ENCODE results near the gene BUB1.
A peak's percentile ranks its signal among the peaks of the same experiment; 100 is the strongest.
"Not testable (repeated sequence)": the region's sequence is repeated elsewhere in the genome, so short reads cannot be mapped to it uniquely, and the experiment has no call there.

Gene BUB1

DNA sequence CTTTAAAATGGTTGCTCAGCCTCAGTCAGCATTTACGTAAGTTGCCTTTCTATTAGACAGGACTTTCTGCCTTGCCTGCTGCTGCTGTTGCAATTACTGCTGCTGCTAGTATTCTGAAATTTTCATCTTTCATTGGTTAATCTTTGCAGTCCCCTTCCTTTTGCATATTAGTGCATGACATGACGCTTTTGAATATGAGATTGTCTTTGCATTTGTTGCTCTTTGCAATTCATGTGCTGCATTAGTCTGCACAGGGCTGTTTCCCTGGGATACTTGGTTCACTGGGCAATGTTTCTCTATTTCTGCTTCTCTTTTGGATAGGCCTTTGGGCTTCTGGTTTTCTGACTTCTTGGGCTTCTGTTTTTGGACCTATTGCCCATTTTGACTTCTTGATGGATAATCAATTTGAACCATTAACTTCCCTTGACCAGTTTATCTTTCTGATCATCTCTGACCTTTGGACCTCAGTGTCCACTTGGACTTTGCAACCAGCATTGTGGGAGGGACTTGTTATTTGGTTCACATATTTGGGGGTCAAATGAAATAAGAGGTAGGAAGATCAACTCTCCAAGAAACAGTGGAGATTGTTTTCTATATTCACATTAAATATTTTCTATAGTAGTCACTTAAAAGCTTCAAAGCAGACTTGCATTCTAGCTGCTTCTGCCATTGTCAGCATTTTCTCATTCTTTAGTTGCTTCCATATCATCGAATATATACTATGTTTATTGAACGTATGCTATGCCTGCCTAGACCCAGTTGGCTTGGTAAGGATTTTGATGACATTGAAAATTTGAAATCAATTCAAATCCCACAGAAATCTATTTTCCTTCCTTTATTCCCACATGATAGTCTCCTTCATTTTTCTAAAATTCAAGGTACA, 12.5 kb upstream of the BUB1 start:
- no peak for ATAC-seq
- DNase-seq: no peak

DNA sequence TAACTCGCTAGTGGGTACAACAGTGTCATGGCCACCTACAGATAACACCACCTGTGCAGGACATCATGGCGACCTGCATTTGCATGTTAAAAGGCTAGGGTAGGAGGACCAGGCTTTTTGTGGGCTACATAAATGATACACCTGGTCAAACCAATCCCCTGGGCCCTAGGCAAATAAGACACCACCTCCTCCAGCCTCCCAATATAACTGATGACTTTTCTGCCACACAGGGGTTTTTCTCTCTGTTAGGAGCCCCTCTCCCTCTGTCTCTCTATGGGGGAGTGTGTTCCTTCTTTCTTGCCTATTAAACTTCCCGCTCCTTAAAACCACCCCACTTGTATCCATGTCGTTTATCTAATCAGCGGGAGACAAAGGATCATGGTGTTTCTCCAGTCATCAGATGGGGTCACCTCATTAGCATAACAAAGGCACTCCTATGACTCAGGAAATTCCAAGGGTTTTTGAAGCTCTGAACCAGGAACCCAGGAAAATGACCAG, 10.8 kb upstream of the BUB1 start:
- no peak for ATAC-seq
- no peak for DNase-seq

DNA sequence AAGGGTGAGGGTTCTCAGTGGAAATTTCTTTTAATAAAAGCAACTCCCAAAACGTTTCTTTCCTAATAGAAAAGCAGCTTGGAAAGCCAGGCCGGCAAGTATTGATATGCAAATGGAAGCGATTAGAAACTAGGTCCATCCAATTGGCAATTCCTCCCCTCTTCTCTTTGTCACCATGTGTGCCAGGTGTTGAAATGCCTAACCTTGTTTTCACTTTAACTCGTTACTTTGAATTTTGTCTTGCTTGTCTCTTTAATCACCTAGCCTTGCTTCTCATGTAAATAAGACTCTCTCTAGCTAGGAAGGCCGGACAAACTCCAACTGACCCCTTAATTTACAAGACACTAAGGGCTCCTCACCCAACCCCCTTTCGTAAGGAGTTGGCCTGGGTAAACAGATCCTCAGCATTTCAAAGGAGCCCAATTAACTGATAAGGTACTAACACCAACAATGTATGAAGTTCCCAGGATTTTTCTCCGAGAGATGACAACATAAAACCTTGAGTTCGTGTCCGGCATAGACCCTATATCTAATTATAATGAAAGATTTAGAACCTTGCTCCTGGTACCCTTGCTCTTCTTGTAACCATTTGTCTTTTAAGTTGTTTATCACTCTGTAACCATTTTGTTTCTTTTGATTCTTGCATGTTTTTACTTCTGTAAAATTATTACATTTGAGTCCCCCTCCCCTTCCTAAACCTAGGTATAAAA, 10.1 kb upstream of the BUB1 start:
- not testable (repeated sequence) for DNase-seq, ATAC-seq

DNA sequence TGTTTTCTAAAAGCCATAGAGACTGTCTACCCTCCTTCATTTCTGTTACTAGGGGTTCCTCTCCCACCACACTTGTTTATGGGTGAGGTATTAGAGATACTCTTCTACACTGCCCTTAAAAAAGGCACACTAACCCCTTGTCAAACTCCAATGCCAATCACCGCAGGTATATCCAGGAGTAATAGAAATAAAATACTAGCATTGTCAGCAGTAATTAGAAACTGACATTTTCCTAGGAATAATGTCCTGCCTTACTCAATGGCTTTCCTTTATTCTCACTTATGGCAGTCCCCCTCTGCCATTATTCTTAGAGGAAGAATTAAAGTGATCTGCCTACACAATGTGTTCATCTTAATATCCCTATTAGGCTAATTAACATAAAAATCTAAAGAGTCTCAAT, 5.0 kb upstream of the BUB1 start:
- DNase-seq (no peak), ATAC-seq (no peak)

DNA sequence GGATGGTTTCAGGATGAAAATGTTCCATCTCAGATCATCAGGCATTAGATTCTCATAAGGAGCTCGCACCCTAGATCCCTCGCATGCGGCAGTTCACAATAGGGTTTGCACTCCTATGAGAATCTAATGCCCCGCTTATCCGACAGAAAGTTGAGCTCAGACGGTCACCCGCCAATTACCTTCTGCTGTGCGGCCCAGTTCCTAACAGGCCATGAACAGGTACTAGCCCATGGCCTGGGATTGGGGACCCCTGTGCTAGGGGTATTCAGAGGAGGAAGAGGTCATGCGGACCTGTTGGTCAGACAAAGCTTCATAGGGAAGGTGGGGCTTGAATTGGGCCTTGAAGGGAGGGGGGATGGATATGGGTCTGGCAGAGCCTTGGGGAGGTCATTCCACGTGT, 4.4 kb upstream of the BUB1 start:
- no peak for ATAC-seq
- DNase-seq: no peak

DNA sequence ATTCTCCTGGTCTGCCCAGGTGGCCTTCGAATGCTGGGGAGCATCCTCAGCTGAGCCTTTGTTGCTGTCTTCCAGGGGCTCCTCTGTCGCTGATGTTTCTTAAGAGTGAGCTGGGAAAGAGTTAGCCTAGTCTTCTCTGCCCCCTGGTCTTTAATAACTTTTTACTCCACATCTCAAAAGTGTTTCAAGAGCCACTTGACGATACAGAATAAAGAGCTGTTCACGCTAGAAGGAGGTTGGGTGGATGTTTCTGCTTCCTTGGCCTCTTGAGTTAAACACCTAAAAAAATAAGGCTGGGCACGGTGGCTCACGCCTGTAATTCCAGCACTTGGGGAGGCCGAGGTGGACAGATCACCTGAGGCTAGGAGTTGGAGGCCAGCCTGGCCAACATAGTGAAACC, 2.8 kb upstream of the BUB1 start:
- ATAC-seq (no peak), DNase-seq (no peak)

DNA sequence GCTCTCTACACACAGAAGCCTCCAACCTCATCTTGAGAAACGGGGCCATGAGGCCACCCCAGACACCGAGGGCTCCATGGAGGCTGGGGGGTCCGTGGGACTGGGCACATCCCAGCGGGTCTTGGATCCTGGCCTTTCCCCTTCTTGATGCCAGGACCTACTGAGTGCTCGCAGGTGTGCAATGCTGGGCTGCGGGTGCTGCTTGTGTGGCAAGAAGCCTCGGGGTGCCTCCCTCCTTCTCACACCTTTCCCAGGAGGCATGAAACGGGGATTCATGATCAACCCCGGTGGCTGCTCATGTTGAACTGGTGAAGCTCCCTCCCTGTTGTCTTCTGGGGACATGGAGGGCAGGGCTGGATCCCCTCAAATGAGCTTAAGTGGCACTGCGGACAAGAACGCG, 2.0 kb upstream of the BUB1 start:
- DNase-seq: no peak
- no peak for ATAC-seq

DNA sequence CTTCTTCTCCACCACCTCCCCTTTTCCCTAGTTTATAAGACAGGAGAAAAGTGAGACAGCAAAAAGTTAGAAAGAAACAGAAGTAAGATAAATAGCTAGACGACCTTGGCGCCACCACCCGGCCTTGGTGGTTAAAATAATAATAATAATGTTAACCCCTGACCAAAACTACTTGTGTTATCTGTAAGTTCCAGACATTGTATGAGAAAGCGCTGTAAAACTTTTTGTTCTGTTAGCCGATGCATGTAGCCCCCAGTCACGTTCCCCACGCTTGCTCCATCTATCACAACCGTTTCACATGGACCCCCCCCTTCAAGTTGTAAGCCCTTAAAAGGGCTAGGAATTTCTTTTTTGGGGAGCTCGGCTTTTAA, 1.5 kb upstream of the BUB1 start:
- no peak for ATAC-seq
- DNase-seq: no peak

DNA sequence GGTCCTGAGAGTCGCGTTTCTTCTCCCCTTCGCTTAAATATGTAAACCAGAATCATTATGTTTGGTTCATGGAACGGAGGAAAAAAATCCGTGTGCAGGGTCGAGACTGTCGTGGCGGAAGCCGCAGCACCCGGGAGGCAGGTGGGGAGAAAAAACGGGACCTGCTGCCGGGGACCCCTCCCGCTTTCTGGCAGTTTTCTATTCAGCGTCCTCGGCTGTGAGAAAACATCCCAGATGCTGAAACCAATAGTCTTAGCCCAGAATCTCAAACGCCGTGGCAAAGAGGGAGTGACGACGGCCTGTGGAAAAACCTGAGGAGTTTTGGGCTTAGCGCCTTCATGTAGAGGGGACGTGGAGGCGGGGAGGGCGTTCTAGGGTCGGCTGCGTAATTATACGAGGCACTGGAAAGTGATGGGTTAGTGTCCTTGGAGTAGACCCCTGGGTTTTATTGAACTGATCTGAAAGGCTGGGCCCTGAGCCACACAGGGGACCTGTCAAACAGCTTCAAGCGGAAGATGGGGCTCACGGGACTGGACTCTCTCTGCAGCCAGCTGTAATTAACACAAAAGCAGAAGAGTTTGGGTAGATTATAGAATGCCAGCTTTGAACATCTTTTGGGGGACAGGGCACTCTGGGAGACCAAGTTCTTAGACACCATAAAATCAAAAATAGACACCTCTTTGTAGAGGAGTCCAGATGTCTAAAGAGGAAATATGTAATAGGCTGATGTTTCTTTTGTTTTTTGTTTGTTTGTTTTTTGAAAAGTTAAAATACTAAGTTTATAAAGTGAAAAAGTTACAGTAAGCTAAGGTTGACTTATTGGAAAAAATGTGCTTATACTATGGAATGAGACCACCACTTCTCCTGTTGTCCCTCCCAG, 834 bp upstream of the BUB1 start:
- DNase-seq (peak; percentile 34), ATAC-seq (peak; percentile 2)

DNA sequence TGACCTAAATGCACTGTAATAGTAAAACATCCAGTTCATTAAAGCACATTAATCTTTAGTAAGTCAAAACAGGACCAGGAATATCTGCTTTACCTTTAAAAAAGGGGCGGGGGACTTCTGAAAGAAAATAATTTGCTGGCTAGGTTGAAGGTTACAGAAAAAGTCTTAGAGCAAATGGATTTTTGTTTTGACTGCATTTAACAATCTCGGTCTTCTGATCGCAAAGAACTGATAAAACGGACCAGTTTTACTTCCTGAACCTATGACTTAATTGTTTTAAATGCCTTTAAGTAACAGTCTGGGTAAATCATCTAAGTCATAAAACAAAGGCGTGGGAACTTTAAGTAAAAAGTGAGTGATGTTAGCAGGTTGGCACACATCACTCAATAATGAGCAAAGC, 783 bp downstream of the BUB1 start:
- ATAC-seq (no peak), DNase-seq (no peak)

DNA sequence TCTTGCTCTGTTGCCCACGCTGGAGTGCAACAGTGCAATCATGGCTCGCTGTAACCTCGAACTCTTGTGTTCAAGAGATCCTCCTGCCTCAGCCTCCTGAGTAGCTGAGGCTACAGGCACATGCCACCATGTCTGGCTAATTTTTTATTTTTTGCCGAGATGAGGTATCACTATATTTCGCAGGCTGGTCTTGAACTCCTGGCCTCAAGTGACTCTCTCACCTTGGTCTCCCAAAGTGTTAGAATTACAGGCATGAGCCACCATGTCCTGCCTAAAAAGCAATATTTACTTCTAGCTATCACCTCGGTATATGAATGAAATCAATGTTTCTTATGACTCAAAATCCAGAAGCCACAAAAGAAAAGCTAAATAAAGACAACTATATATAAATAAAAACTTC, 2.2 kb downstream of the BUB1 start:
- DNase-seq: no peak
- no peak for ATAC-seq

DNA sequence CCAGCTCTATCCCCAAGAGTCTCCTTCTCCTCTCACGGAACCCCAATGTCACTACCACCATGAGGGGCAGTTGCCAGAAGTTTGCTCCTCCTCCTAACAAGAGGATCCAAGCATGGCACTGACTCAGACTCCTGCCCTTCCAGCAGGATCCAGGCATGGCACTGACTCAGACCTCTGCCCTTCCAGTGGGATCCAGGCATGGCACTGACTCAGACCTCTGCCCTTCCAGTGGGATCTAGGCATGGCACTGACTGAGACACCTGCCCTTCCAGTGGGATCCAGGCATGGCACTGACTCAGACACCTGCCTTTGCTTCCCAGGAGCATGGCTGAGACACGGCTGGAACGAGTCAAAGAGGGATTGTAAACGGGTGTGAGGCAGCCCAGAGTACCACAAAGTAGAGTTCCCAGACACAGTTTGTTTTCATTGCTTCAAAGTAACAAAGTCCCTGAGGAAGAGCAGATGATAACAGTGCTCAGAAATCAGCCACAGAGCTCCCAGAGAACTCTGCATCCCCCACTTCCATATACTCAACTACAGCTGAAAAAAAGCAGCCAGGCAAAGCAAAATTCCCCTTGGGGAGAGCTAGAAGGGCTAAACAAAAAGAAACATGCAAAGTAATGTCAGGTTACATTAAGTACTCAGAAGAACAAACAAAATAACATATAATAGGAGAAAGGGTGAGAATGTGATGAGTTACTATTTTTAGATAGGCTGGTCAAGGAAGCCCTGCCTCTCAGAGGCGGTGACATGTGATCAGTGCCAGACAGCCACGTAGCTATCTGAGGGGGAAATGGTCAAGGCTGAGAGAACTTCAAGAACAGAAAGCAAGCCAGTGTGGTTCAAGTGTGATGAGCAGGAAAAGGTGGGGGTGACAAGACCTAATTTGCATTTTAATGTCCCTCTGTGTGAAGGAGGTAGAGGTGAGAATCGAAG, 3.0 kb downstream of the BUB1 start:
- ATAC-seq (peak; percentile 38), DNase-seq (peak; percentile 34)

DNA sequence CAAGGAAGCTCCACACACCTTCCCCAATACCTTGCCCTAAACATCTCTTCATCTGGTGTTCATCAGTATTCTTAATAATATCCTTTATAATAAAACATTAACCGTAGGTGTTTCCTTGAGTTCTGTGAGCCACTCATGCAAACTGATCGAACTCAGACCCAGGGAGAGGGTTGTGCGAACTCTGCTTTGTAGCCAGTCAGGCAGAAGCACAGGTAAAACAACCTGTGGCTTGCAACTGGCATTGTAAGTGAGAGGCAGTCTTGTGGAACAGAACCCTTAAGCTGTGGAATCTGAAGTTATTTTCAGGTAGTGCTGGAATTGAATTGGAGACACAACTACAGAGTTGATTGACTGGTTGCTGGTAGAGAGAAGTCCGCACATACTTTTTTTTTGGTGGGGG, 4.7 kb downstream of the BUB1 start:
- DNase-seq (no peak), ATAC-seq (no peak)

DNA sequence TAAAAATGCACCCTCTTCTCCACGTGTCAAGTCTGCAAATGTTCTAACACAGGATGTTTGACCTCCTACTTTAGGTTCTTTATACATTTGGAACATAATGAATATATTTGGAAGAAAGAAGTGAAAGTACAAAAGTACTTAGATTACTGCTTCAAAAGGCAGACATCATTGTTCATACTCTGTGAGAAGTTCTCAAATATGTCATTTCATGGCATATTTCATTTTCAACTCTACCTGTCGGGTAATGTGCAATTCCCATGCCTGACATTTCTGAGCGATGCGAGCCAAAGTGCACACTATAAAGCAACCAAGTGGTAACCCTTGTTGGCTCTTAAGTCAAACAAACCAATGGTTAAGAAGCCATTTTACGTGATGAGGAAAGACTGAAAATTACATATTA, 7.0 kb downstream of the BUB1 start:
- no peak for DNase-seq
- ATAC-seq: no peak

DNA sequence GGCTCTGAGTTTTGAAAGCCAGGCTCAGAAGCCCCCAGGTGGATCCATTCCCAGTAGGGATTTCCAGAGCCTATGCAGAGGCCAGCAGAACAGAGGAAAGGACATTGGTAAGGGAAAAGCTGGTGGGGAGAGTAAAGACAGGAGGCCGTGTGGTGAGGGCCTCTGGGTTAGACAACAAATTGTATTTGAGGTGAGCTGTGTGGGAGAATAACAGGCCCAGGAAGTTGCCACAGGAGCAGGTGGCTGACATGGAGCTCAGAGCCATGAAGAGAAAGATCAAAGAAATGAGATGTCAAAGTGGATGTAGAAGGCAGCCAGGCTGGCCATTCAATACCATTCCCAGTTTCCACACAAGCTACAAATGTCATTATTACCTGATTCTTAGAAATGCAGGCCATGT, 8.8 kb downstream of the BUB1 start:
- DNase-seq (no peak), ATAC-seq (no peak)

DNA sequence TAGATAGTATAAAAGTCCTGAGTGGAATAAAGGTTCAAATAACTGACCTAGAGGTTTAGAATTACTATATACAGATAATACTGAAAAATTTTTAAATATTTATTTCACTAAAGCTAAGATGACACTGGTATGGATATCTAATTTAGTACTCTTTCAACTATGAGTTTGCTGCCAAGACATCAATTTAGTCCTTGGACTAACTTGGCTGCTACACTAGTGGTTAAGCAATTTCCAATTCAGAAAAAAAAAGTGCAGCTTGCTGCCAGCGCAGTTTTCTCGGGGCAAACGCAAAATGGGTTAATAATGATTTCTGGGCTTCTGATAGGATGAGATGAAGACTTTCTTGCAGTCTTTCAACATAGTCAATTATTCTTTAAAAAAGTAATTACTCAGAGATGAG, 10.8 kb downstream of the BUB1 start:
- no peak for ATAC-seq

DNA sequence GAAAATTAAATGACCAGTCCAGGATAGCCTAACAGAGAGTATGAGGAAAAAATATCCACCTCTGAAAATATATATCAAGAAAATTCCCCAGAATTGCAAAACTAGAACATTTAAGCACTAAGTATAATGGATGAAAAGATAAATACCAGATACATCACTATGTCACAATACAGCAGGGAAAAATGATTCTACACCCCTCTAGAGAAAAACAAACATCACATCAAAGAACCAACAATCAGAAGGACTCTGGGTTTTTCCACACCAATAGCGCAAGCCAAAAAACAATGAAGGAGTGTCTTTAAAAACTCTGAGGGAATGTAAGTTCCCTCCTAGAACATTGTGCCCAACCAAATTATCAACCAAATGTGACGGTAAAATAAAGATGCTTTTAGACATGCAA, 13.7 kb downstream of the BUB1 start:
- no peak for ATAC-seq
- no peak for DNase-seq

More for the DNA sequence above, 10.8 kb downstream of the BUB1 start:
- DNase-seq: no peak

DNA sequence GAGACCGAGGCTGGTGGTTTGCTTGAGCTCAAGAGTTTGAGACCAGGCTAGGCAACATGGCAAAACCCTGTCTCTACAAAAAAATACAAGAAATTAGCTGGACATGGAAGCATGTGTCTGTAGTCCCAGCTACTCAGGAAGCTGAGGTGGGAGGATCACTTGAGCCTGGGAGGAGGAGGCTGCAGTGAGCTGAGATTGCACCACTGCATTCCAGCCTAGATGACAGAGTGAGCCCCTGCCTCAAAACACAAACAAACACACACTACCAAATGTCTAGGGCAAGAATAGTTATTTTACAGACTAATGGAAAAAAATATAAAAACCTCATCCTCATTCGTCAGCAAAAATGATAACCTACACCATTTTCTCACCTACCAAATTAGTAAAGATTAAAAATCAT, 15.3 kb downstream of the BUB1 start:
- ATAC-seq: no peak
- no peak for DNase-seq

DNA sequence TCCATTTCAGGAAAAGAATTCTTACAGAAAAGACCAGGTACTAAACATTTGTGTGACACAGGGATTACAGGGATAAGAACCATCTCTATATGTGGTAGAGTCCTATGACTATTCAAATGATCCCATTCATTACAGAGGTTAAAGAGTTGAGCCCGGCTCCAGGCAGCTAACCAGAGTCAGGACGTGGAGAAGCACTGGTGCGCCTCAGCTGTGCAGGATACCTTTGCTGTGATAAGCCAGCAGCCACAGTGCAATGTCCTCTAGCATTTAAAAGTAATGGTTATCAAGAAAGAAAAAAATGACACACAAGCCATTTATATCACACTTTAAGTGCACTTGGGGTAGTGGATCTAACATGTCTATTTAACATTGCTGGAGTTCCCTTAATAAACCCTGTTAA, 17.3 kb downstream of the BUB1 start:
- DNase-seq: no peak
- no peak for ATAC-seq

DNA sequence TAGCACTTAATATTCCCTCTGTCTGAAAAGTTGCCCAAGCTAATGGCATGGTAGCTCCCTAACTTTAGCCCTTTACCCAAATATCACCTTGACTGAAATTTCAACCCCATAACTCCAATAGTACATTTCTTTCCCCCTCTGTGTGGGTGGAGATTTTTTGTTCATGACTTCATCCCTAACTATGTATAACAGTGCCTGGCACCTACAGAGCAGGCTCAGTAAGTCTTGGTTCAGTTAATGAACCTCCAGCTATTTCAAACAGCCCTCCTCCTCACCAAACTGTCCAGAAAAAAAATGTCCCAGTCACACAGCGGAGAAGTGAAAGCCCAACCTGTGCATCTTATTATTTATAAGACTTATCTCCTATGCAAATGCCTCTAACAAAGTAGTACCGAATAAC, 18.6 kb downstream of the BUB1 start:
- ATAC-seq: no peak

DNA sequence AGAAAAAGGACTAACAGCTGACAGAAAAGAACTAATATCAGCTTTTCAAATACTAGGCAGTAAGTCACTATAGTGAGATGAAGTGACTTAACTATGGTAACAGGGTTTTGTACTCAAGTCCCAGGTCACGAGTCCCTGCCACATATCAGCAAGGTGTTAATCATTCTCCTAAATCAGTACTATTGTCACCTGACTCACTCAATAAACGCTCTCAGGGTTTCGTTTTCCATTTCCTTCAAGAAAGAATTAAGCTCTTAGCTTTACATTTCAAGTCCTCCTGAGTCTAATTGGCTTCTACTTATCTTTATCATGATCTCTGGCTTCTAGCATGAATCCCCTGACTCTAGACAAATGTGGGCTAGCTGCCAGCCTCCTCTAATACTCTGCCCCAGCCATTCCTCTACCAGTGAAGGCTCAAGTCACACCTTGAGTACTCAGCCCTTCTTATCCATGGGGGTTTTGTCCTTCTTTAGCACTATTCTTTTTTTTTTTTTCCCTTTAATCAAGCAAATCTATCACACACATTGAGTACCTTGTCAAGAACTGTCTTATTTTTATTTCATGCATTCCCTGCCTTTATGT, 20.0 kb downstream of the BUB1 start:
- DNase-seq (no peak), ATAC-seq (no peak)

More for the DNA sequence above, 18.6 kb downstream of the BUB1 start:
- no peak for DNase-seq
